ENCODE data around the gene AP1AR.

Gene AP1AR

GRCh38 chr4:112231779-112232713 lies at the start of gene AP1AR:
AP1AR (plus strand) TSS chr4:112231787; CDS start chr4:112232092, 305 bp downstream.
- Histone ChIP-seq H4K20me1 (ENCODE audit: low read depth, low read length) (no peaks in the 10 kb centered on the region), H3K9me2 (replicated peaks; ENCODE audit: insufficient read depth, low read length) (no peaks in the 10 kb centered on the region), H3K9ac (ENCODE audit: low read length) (peak within 1 kb of the TSS; percentile 80), H3K79me2 (ENCODE audit: insufficient read depth, low read length) (peaks cover 7% of the 10 kb centered on the region; the same call in 1 of the 2 replicates), H3F3A (ENCODE audit: insufficient read depth) (0 out of 2 replicates have a peak, but pooled peaks cover 4% of the 10 kb centered on the region), H3K27ac (ENCODE audit: low read depth, low read length) (peak within 1 kb of the TSS; percentile 91), H3K9me3 (ENCODE audit: insufficient read depth, low read length) (no peaks in the 10 kb centered on the region), H3K27me3 (ENCODE audit: low read length) (no peaks in the 10 kb centered on the region), H2AFZ (ENCODE audit: low read depth, low read length, severe bottlenecking) (peak within 1 kb of the TSS; percentile 97), H3K36me3 (ENCODE audit: low read length) (no peaks in the 10 kb centered on the region), H3K4me3 (ENCODE audit: insufficient read depth, low read length, poor library complexity, severe bottlenecking) (peak within 1 kb of the TSS; percentile 86), H3K4me2 (ENCODE audit: low read depth, low read length, poor library complexity, severe bottlenecking) (peak within 1 kb of the TSS; percentile 91)
- TF ChIP-seq CTCF (IDR thresholded peaks at IDR 0.05; ENCODE audit: insufficient read depth, low read length, poor library complexity, severe bottlenecking) (no peak), EZH2phosphoT487 (conservative IDR thresholded peaks at IDR 0.05; ENCODE audit: low read length) (no peak)

GRCh38 chr4:112182604-112183003 lies 49.0 kb upstream of the AP1AR start:
- Histone ChIP-seq H3K79me2 (ENCODE audit: insufficient read depth, low read length) (no peaks in the 10 kb centered on the region), H3F3A (ENCODE audit: insufficient read depth) (no peaks in the 10 kb centered on the region), H3K27ac (ENCODE audit: low read depth, low read length) (no peak overlapping the region), H3K9me2 (replicated peaks; ENCODE audit: insufficient read depth, low read length) (no peaks in the 10 kb centered on the region), H3K9me3 (ENCODE audit: insufficient read depth, low read length) (no peaks in the 10 kb centered on the region), H3K4me2 (ENCODE audit: low read depth, low read length, poor library complexity, severe bottlenecking) (no peak overlapping the region), H2AFZ (ENCODE audit: low read depth, low read length, severe bottlenecking) (no peak overlapping the region), H3K27me3 (ENCODE audit: low read length) (no peaks in the 10 kb centered on the region), H3K36me3 (ENCODE audit: low read length) (no peaks in the 10 kb centered on the region), H3K4me3 (ENCODE audit: insufficient read depth, low read length, poor library complexity, severe bottlenecking) (no peak overlapping the region), H4K20me1 (ENCODE audit: low read depth, low read length) (no peaks in the 10 kb centered on the region), H3K9ac (ENCODE audit: low read length) (no peak overlapping the region)
- TF ChIP-seq EZH2phosphoT487 (conservative IDR thresholded peaks at IDR 0.05; ENCODE audit: low read length), result no peak

GRCh38 chr4:112183252-112183651 lies 48.3 kb upstream of the AP1AR start:
- Histone ChIP-seq H3K36me3 (ENCODE audit: low read length) (no peaks in the 10 kb centered on the region), H3K79me2 (ENCODE audit: insufficient read depth, low read length) (no peaks in the 10 kb centered on the region), H4K20me1 (ENCODE audit: low read depth, low read length) (no peaks in the 10 kb centered on the region), H3K9me3 (ENCODE audit: insufficient read depth, low read length) (no peaks in the 10 kb centered on the region), H3K9me2 (replicated peaks; ENCODE audit: insufficient read depth, low read length) (no peaks in the 10 kb centered on the region), H3K27ac (ENCODE audit: low read depth, low read length) (no peak overlapping the region), H3K27me3 (ENCODE audit: low read length) (no peaks in the 10 kb centered on the region), H3K4me3 (ENCODE audit: insufficient read depth, low read length, poor library complexity, severe bottlenecking) (no peak overlapping the region), H3K9ac (ENCODE audit: low read length) (no peak overlapping the region), H3K4me2 (ENCODE audit: low read depth, low read length, poor library complexity, severe bottlenecking) (no peak overlapping the region), H3F3A (ENCODE audit: insufficient read depth) (no peaks in the 10 kb centered on the region), H2AFZ (ENCODE audit: low read depth, low read length, severe bottlenecking) (no peak overlapping the region)
- TF ChIP-seq CTCF (IDR thresholded peaks at IDR 0.05; ENCODE audit: insufficient read depth, low read length, poor library complexity, severe bottlenecking), result no peak
- no peak for TF ChIP-seq EZH2phosphoT487 (conservative IDR thresholded peaks at IDR 0.05; ENCODE audit: low read length)

- H3F3A ChIP-seq (ENCODE audit: insufficient read depth), result no peaks in the 10 kb centered on the region
- no peak overlapping the region for H3K4me2 ChIP-seq (ENCODE audit: low read depth, low read length, poor library complexity, severe bottlenecking)
- no peaks in the 10 kb centered on the region for H3K9me2 ChIP-seq (replicated peaks; ENCODE audit: insufficient read depth, low read length)
- no peaks in the 10 kb centered on the region for H3K9me3 ChIP-seq (ENCODE audit: insufficient read depth, low read length)
- H3K27me3 ChIP-seq (ENCODE audit: low read length), result no peaks in the 10 kb centered on the region
- no peak overlapping the region for H3K9ac ChIP-seq (ENCODE audit: low read length)
- no peak overlapping the region for H3K27ac ChIP-seq (ENCODE audit: low read depth, low read length)
- H3K4me3 ChIP-seq (ENCODE audit: insufficient read depth, low read length, poor library complexity, severe bottlenecking), result no peak overlapping the region
- TF ChIP-seq EZH2phosphoT487 (conservative IDR thresholded peaks at IDR 0.05; ENCODE audit: low read length) (no peak), CTCF (IDR thresholded peaks at IDR 0.05; ENCODE audit: insufficient read depth, low read length, poor library complexity, severe bottlenecking) (no peak)
- no peaks in the 10 kb centered on the region for H4K20me1 ChIP-seq (ENCODE audit: low read depth, low read length)
- no peaks in the 10 kb centered on the region for H3K36me3 ChIP-seq (ENCODE audit: low read length)
- no peaks in the 10 kb centered on the region for H3K79me2 ChIP-seq (ENCODE audit: insufficient read depth, low read length)
- no peak overlapping the region for H2AFZ ChIP-seq (ENCODE audit: low read depth, low read length, severe bottlenecking)
These were observed 47.1 kb upstream of the AP1AR start for GRCh38 chr4:112184438-112184837.

Data from SU-DHL-6 (cell line).